Epithelial cell of esophagus (primary cell): ENCODE data around the gene INPP4A.

ENCODE experiments used
- DNase-seq: peaks from one replicate; pipeline ENCODE4 v3.0.0; 2010; ENCODE audit warnings: low read depth
- H3K4me3 ChIP-seq: 2 replicates; pipeline ENCODE4 v1.5.1; 2011; ENCODE audit warnings: mild to moderate bottlenecking, low read length, control low read depth
- CTCF ChIP-seq: IDR thresholded peaks from 2 replicates; pipeline ENCODE4 v1.5.1; 2011; ENCODE audit warnings: low read depth, mild to moderate bottlenecking, low read length, control low read depth, inconsistent platforms; ENCODE audit not compliant: insufficient read depth; ENCODE audit errors: missing control alignments

INPP4A gene

GRCh38 chr2:98482362-98482761, 37.7 kb downstream of the INPP4A start:
- H3K4me3 ChIP-seq, result no peak overlapping the region
- TF ChIP-seq CTCF, result no peak
- DNase-seq, result no peak

GRCh38 chr2:98483257-98483861, 38.7 kb downstream of the INPP4A start:
- no peak for TF ChIP-seq CTCF
- peak; percentile 67 for DNase-seq

GRCh38 chr2:98484121-98484557, 39.5 kb downstream of the INPP4A start:
- TF ChIP-seq CTCF, result no peak
- no peak for DNase-seq
- H3K4me3 ChIP-seq, result no peak overlapping the region

More at GRCh38 chr2:98483257-98483861, 38.7 kb downstream of the INPP4A start:
- no peak overlapping the region for H3K4me3 ChIP-seq

GRCh38 chr2:98484652-98485452, 40.2 kb downstream of the INPP4A start:
- TF ChIP-seq CTCF, result no peak
- no peak overlapping the region for H3K4me3 ChIP-seq
- DNase-seq, result no peak

- TF ChIP-seq CTCF, result no peak
Observed at GRCh38 chr2:98485453-98485755, 40.7 kb downstream of the INPP4A start.

GRCh38 chr2:98486374-98486981, 41.8 kb downstream of the INPP4A start:
- DNase-seq, result no peak
- TF ChIP-seq CTCF, result no peak
- H3K4me3 ChIP-seq, result no peak overlapping the region

More at GRCh38 chr2:98485453-98485755, 40.7 kb downstream of the INPP4A start:
- no peak for DNase-seq
- no peak overlapping the region for H3K4me3 ChIP-seq
